Suprapubic skin (tissue), 3 donors: ENCODE measurements around the gene HDAC7.

ENCODE experiments used
- POLR2AphosphoS5 ChIP-seq, 3 donors: sonication (generic); formaldehyde crosslinking; IDR thresholded peaks; one replicate each; pipeline ENCODE4 v1.6.1; 2017; ENCODE audit warnings: antibody characterized with exemption in 3 of 3
- TF ChIP-seq, protein P1 (sequence below), 2 donors: fragments of 200-600 bp in 1 of 2; fragments of 450-650 bp in 1 of 2; sonication (generic) in 1 of 2; IDR thresholded peaks; one replicate each; pipeline ENCODE4 v1.5.1; 2016 to 2019; ENCODE audit warnings: antibody characterized with exemption in 2 of 2, mild to moderate bottlenecking in 1 of 2, moderate library complexity in 1 of 2

DNA sequence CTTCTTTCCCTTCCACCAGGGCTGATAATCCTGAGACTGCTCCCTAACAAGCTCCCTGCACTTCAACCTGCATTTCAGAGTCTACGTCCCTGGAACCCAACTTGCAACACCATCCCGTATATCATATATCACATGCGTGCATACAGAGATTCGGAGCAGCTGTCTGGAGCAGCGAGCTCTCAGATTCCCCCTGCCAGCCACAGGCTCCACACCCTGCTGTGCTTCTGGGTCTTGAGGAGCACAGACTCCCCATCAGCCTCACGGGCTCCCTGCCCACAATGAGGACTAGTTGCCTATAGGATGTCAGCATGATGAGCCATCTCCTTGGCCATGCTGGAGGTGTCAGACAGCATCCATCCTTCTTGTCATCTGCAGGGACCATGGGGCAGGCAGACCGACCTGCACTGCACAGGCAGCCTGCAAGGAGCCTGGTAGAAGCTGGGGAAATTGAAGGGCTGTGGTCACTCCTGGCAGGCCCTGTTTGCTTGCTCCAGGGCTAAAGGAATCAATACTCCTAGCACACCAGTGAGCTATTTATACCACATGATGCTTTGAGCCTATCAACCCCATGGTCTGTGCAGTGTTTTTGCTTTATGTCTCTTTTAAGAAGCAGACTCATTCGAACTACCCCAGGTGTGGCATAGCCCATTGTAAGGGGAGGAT lies 19.6 kb upstream of the HDAC7 start:
- TF ChIP-seq POLR2AphosphoS5 (IDR thresholded peaks at IDR 0.05), result no peak
- TF ChIP-seq, protein P1, sequence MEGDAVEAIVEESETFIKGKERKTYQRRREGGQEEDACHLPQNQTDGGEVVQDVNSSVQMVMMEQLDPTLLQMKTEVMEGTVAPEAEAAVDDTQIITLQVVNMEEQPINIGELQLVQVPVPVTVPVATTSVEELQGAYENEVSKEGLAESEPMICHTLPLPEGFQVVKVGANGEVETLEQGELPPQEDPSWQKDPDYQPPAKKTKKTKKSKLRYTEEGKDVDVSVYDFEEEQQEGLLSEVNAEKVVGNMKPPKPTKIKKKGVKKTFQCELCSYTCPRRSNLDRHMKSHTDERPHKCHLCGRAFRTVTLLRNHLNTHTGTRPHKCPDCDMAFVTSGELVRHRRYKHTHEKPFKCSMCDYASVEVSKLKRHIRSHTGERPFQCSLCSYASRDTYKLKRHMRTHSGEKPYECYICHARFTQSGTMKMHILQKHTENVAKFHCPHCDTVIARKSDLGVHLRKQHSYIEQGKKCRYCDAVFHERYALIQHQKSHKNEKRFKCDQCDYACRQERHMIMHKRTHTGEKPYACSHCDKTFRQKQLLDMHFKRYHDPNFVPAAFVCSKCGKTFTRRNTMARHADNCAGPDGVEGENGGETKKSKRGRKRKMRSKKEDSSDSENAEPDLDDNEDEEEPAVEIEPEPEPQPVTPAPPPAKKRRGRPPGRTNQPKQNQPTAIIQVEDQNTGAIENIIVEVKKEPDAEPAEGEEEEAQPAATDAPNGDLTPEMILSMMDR (IDR thresholded peaks at IDR 0.05), result no peak
